Endodermal cell (in vitro differentiated cells): ENCODE measurements around the gene PELI3. TPM values are rescaled to one million over a fixed set of nuclear protein-coding genes. Genes with fewer than 3 reads are reported as not detected.

Experiments used
- DNase-seq: peaks from one replicate; pipeline ENCODE4 v3.0.0-alpha.2; 2017
- H3K27ac ChIP-seq: 2 replicates; pipeline ENCODE4 v1.5.1; 2013; ENCODE audit warnings: mild to moderate bottlenecking, low read depth, low read length, moderate library complexity
- H3K27me3 ChIP-seq: 2 replicates; pipeline ENCODE4 v1.6.1; 2013; ENCODE audit warnings: mild to moderate bottlenecking, low read length, moderate library complexity; ENCODE audit not compliant: insufficient read depth, control insufficient read depth, poor library complexity, severe bottlenecking
- H3K36me3 ChIP-seq: 2 replicates; pipeline ENCODE4 v1.7.0; 2013; ENCODE audit warnings: mild to moderate bottlenecking, low read length, moderate library complexity; ENCODE audit not compliant: control insufficient read depth, insufficient read depth
- H3K4me1 ChIP-seq: one replicate; pipeline ENCODE4 v1.7.0; 2013; ENCODE audit warnings: low read length; ENCODE audit not compliant: control insufficient read depth, insufficient read depth
- H3K4me3 ChIP-seq: 2 replicates; pipeline ENCODE4 v1.5.1; 2013; ENCODE audit warnings: mild to moderate bottlenecking, low read length, moderate library complexity
- H3K9ac ChIP-seq: 2 replicates; pipeline ENCODE4 v1.6.1; 2013; ENCODE audit warnings: mild to moderate bottlenecking, low read length, moderate library complexity; ENCODE audit not compliant: poor library complexity, severe bottlenecking; ENCODE audit errors: extremely low read depth
- H3K9me3 ChIP-seq: 2 replicates; pipeline ENCODE4 v1.6.1; 2013; ENCODE audit warnings: mild to moderate bottlenecking, low read length, moderate library complexity; ENCODE audit not compliant: control insufficient read depth
- H3K27ac Mint-ChIP-seq: 2 replicates; pipeline ENCODE4 v1.8.0; 2020; ENCODE audit warnings: mixed read lengths
- H3K27me3 Mint-ChIP-seq: 2 replicates; pipeline ENCODE4 v1.8.0; 2021; ENCODE audit warnings: mild to moderate bottlenecking, mixed read lengths; ENCODE audit not compliant: insufficient read depth
- H3K36me3 Mint-ChIP-seq: 2 replicates; pipeline ENCODE4 v1.8.0; 2020; ENCODE audit warnings: low read depth, mixed read lengths
- H3K4me1 Mint-ChIP-seq: 2 replicates; pipeline ENCODE4 v1.8.0; 2020; ENCODE audit warnings: mixed read lengths
- H3K4me3 Mint-ChIP-seq: 2 replicates; pipeline ENCODE4 v1.8.0; 2020; ENCODE audit warnings: mild to moderate bottlenecking, moderate library complexity, mixed read lengths
- H3K9me3 Mint-ChIP-seq: 2 replicates; pipeline ENCODE4 v1.8.0; 2020; ENCODE audit warnings: mild to moderate bottlenecking, mixed read lengths
- CTCF ChIP-seq: fragments of 200-600 bp; sonication (generic); conservative IDR thresholded peaks from 2 replicates; pipeline ENCODE4 v1.5.0; 2021; ENCODE audit warnings: antibody characterized with exemption, mild to moderate bottlenecking
- WGBS, 2 experiments: methylation state at CpG; one replicate each; pipeline versions ENCODE4 v1.1.5 to v1.1.7; 2013; ENCODE audit warnings: missing lambda C conversion rate in 2 of 2, mixed read lengths in 1 of 2; ENCODE audit not compliant: insufficient coverage in 1 of 2, insufficient read length in 1 of 2; 5-methylcytosine and 5-hydroxymethylcytosine counted together
- total RNA-seq, 2 donors: library from RNA; stranded (reverse); fragmentation: NEBNext Ultra II Directional in 1 of 2; extraction: Animal tissue kit (Norgen Biotek cat#: 25700) in 1 of 2; gene quantifications; 2 replicates in 1 of 2; 3 replicates in 1 of 2; pipeline ENCODE4 v1.2.1, GENCODE V29; 2021

The PELI3 gene
- total RNA-seq, 2 donors from 2014 or later = 9.0 to 12.4 TPM

- Mint-ChIP-seq H3K36me3 (peaks cover 59% of the 10 kb centered on the region), H3K4me3 (no peak overlapping the region)
- 87 to 97% methylated on average over 6 to 16 of the region's 16 CpGs for WGBS, 2 experiments
Observed at GRCh38 chr11:66497206-66497605, 30.5 kb downstream of the PELI3 start.

GRCh38 chr11:66498506-66498905 is 31.8 kb downstream of the PELI3 start:
- WGBS, 2 experiments = 96 to 100% methylated on average over 3 to 4 of the region's 5 CpGs

More at GRCh38 chr11:66497206-66497605, 30.5 kb downstream of the PELI3 start:
- Mint-ChIP-seq H3K27me3 (no peaks in the 10 kb centered on the region), H3K4me1 (no peaks in the 10 kb centered on the region), H3K9me3 (no peaks in the 10 kb centered on the region), H3K27ac (no peak overlapping the region)
- DNase-seq = no peak
- no peaks in the 10 kb centered on the region for H3K9me3 ChIP-seq
- peaks cover 65% of the 10 kb centered on the region for H3K36me3 ChIP-seq
- H3K4me3 ChIP-seq = no peak overlapping the region
- no peak overlapping the region for H3K27ac ChIP-seq
- H3K4me1 ChIP-seq = no peaks in the 10 kb centered on the region
- H3K27me3 ChIP-seq = no peaks in the 10 kb centered on the region
- H3K9ac ChIP-seq = no peak overlapping the region
- no peak for TF ChIP-seq CTCF

GRCh38 chr11:66505276-66505816 is 38.6 kb downstream of the PELI3 start:
- peaks cover 29% of the 10 kb centered on the region for H3K36me3 ChIP-seq
- Mint-ChIP-seq H3K4me1 (peaks cover 3% of the 10 kb centered on the region), H3K9me3 (no peaks in the 10 kb centered on the region), H3K36me3 (peaks cover 56% of the 10 kb centered on the region), H3K27ac (no peak overlapping the region), H3K4me3 (no peak overlapping the region), H3K27me3 (no peaks in the 10 kb centered on the region)
- DNase-seq = no peak
- H3K4me3 ChIP-seq = no peak overlapping the region
- H3K9me3 ChIP-seq = no peaks in the 10 kb centered on the region
- H3K27me3 ChIP-seq = no peaks in the 10 kb centered on the region
- no peak overlapping the region for H3K27ac ChIP-seq
- H3K4me1 ChIP-seq = no peaks in the 10 kb centered on the region
- no peak overlapping the region for H3K9ac ChIP-seq
- TF ChIP-seq CTCF = no peak
- WGBS, 2 experiments = 94 to 100% methylated on average over 1 of the region's 1 CpG

More at GRCh38 chr11:66498506-66498905, 31.8 kb downstream of the PELI3 start:
- Histone ChIP-seq H3K9ac (no peak overlapping the region), H3K27ac (no peak overlapping the region), H3K36me3 (peaks cover 57% of the 10 kb centered on the region), H3K4me1 (no peaks in the 10 kb centered on the region), H3K9me3 (no peaks in the 10 kb centered on the region), H3K4me3 (no peak overlapping the region), H3K27me3 (no peaks in the 10 kb centered on the region)
- Mint-ChIP-seq H3K27me3 (no peaks in the 10 kb centered on the region), H3K4me1 (no peaks in the 10 kb centered on the region), H3K9me3 (no peaks in the 10 kb centered on the region), H3K4me3 (no peak overlapping the region), H3K36me3 (peaks cover 55% of the 10 kb centered on the region), H3K27ac (no peak overlapping the region)
- no peak for DNase-seq
- TF ChIP-seq CTCF = no peak
